PC-9 (cell line): ENCODE results near the gene LPCAT1.

Experiments used
- CTCF ChIP-seq: fragments of 200-600 bp; sonication (generic); conservative IDR thresholded peaks from 2 replicates; pipeline ENCODE4 v1.6.1; 2017; ENCODE audit warnings: mixed run types, antibody characterized with exemption, mild to moderate bottlenecking, moderate library complexity
- EZH2 ChIP-seq: fragments of 200-600 bp; sonication (generic); IDR thresholded peaks from 2 replicates; pipeline ENCODE4 v1.8.0; 2017; ENCODE audit warnings: antibody characterized with exemption, low read depth

GRCh38 chr5:1413211-1413610, 110.5 kb downstream of the LPCAT1 start:
- TF ChIP-seq CTCF = no peak
- TF ChIP-seq EZH2 = no peak; the same call in 1 of the 2 replicates
